OCI-LY1 (cell line): ENCODE data around the gene ASNSD1.

Experiments used
- EZH2 ChIP-seq: fragments of 200-600 bp; sonication (generic), shearing (Covaris generic); IDR thresholded peaks from 2 replicates; pipeline ENCODE4 v1.8.0; 2017; ENCODE audit warnings: borderline replicate concordance, mixed run types, mild to moderate bottlenecking, antibody characterized with exemption, low read length, moderate library complexity, mixed read lengths
- TF ChIP-seq, protein P1 (sequence below): fragments of 200-600 bp; sonication (generic), shearing (Covaris generic); IDR thresholded peaks from 2 replicates; pipeline ENCODE4 v1.5.1; 2017; ENCODE audit warnings: mild to moderate bottlenecking, antibody characterized with exemption, low read length, moderate library complexity, mixed read lengths

DNA sequence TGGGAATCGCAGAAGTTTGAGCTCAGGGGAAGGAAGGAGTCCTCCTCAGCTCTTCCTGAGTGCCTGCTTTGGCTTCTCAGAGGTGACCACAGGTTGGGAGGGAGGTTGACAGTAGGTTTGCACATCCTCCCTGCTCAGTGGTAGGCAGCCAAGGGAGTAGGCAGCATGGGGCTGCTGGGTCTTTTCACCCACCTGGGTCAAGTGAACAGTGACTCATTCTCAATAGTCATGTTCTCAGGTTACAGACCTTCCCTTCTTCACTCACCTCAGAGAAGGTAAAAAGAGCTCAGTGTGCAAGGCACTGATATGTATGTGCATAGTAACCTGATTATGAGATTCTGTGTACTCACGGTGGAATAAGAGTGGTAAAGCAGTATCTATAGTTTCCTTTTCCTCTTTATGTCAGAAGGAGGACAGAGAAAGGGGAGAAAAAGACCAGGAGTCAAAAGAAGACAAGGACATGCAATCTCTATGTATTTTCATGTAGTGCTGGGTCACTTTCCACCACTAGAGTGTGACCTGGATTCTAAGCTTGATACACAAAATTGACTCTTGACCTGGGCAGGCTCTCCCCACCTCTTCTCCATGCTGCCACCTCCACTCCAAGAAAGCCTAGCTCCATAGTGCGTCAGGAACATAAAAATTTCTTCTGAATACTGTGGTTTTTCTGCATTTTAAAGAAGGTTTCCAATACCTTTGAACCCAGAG lies 36.5 kb upstream of the ASNSD1 start:
- TF ChIP-seq, protein P1, sequence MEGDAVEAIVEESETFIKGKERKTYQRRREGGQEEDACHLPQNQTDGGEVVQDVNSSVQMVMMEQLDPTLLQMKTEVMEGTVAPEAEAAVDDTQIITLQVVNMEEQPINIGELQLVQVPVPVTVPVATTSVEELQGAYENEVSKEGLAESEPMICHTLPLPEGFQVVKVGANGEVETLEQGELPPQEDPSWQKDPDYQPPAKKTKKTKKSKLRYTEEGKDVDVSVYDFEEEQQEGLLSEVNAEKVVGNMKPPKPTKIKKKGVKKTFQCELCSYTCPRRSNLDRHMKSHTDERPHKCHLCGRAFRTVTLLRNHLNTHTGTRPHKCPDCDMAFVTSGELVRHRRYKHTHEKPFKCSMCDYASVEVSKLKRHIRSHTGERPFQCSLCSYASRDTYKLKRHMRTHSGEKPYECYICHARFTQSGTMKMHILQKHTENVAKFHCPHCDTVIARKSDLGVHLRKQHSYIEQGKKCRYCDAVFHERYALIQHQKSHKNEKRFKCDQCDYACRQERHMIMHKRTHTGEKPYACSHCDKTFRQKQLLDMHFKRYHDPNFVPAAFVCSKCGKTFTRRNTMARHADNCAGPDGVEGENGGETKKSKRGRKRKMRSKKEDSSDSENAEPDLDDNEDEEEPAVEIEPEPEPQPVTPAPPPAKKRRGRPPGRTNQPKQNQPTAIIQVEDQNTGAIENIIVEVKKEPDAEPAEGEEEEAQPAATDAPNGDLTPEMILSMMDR = no peak
- no peak for TF ChIP-seq EZH2
